ENCODE measurements around the gene OTULIN.

Gene OTULIN

DNA sequence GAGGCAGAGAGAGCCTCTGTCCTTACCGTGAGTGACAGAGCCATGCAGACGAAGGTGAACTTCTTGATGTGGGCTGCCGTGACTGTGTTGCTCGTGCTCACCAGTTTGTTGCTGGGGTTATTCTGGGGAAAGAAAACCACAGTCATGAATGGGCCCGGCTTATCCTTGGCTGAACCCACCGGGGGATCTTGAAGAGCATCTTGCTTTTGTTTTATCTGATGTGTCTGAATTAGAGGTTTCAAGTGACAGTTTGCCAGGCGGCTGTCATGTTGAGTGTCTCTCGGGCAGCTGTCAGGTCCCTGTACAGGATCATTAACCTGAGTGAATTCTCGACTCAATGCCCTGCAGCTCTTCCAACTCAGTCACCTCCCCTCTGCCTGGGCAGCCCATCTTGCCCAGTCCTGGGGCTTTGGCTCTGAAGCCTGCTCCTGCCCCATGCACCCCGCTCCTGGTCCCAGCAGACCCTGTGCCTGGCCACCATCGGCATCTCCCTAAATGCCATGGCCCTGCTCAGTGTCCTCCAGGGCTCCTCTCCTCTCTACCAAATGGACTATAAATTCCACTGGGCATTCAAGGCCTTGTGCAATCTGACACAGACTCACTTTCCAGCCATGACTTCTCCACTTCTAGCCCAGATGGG, 77.4 kb downstream of the OTULIN start:
- TF ChIP-seq ZNF274 (IDR thresholded peaks at IDR 0.05; ENCODE audit: low read depth, low read length), result no peak
- H3K4me3 ChIP-seq (ENCODE audit: low read length), result no peak overlapping the region

DNA sequence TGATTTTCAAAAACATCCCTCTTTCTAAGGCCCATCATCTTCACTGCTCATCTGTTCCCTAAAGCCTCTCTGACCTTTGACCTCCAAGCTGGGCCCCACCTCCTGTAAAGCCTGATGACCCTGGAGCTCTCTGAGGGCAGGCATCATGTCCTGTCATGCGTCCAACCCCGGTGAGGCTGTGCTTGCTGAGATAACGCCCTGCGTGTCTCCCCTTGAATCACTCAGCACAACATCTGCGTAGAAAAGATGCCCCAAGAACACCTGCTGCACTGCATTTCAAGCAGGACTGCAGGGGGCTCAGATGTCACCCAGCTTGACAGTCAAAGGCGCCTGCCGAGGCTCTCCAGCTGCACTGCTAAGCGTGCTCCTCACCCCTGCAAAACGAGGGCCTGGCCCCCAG, 78.0 kb downstream of the OTULIN start:
- TF ChIP-seq ZNF274 (IDR thresholded peaks at IDR 0.05; ENCODE audit: low read depth, low read length), result no peak
- no peak overlapping the region for H3K4me3 ChIP-seq (ENCODE audit: low read length)

DNA sequence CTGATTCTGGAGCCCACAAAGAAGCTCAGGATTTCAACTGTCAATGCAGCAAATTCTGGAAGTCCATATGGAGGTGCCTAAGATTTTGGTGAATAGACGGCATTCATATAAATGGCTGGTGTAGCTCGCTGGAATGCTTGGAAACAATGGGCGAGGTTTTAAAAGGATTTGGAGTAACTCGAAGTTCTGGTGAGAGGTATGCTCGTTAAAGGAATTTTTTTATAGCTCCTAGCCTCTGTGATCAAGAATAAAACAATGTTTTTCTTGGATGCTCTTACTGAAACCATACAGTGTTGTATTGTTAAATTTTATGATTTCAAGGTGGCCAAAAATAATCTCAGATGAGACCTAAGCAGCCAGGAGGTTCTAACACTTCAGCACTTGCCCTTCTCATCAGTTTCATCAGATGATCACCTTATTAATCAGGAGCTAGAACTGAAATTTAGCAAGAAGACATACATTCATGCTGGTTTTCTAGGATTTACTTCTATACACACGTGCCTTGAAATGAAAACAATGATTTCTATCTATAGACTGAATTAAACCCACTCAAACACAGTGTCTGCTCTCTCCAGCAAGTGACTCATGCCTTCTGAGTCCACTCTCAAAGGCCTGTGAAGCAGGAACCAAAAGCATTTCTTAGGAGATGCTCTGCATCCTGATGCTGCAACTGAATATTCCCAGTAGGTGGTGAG, 79.2 kb downstream of the OTULIN start:
- H3K4me3 ChIP-seq (ENCODE audit: low read length), result no peak overlapping the region

DNA sequence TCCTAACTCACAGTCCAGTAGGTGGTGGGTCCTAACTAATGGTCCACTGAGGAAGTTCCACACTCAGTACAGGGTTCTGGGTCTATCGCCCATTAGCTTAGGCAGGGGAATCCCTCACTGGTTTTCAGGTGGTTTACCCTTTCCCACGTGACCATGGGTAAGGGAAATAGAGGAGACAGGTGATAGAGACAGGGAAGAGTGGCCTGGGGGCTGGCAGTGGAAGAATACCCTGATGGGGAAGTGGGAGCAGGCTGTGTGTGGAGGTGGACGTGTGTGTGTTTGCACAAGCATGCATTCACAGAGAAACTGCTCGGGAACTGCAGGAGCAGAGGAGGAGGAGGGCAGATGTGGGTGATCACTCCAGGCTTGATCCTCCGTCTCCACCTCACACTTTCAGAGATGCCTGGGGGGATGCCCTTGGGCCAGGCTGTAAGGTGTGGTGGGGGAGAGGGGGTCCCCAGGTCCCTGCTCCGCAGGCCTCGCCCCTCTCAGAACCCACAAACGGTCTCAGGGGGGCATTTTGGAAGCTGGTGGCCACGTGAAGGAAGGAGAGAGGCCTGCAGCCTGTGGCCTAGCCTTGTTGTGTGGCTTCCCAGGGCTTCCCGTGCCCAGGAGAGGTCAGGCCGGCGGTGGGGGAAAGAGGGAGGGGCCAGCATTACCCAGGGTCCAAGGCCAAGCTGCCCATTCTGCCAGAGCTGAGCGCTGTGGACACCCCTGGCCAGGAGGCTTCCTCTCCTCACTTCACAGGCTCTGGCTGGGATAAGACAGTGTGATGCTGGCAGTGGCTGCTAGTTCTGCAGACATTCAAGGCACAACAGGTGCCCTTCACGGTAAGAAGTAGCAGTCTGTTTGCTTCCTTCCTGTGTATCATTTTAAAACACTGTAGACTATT, 80.0 kb downstream of the OTULIN start:
- no peak for TF ChIP-seq ZNF274 (IDR thresholded peaks at IDR 0.05; ENCODE audit: low read depth, low read length)

More for the DNA sequence above, 79.2 kb downstream of the OTULIN start:
- no peak for TF ChIP-seq ZNF274 (IDR thresholded peaks at IDR 0.05; ENCODE audit: low read depth, low read length)

DNA sequence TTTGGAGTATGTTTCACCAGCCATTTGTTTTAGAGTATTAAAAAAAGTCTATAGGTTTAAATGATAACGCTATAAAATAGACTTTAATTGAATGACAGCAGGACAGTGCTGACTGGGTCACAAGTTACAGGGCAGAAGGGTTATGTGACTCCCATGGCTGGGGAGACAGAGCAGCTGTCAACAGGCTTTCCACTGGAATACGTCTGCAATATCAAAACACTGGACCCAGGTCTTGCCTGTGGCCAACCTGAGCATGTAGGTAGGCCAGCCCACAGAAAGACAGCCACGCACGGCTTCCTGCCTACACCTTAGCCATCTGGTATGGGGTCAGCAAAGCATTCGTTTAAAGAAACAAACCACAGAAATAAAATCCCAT, 80.7 kb downstream of the OTULIN start:
- H3K4me3 ChIP-seq (ENCODE audit: low read length), result no peak overlapping the region
- no peak for TF ChIP-seq ZNF274 (IDR thresholded peaks at IDR 0.05; ENCODE audit: low read depth, low read length)

More for the DNA sequence above, 80.0 kb downstream of the OTULIN start:
- H3K4me3 ChIP-seq (ENCODE audit: low read length), result no peak overlapping the region

DNA sequence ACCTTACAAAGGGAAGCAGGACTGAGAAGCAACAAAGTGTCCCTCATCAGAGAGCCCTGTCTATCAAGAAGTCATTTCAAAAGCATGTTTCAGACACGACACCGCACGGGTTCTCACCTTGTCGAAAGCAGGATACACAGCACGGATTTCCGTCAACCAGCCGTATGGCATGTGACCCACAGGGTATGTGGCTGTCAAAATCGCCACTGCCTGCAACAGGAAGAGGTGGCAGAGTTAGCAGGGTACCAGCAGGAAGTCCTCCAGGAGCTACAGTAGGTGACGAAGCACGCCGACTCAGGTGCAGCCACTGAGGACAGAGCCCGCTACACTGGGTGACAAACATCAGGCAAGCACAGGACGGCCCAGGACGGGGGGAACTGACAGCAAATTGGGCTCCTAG, 81.2 kb downstream of the OTULIN start:
- no peak overlapping the region for H3K4me3 ChIP-seq (ENCODE audit: low read length)
- no peak for TF ChIP-seq ZNF274 (IDR thresholded peaks at IDR 0.05; ENCODE audit: low read depth, low read length)

DNA sequence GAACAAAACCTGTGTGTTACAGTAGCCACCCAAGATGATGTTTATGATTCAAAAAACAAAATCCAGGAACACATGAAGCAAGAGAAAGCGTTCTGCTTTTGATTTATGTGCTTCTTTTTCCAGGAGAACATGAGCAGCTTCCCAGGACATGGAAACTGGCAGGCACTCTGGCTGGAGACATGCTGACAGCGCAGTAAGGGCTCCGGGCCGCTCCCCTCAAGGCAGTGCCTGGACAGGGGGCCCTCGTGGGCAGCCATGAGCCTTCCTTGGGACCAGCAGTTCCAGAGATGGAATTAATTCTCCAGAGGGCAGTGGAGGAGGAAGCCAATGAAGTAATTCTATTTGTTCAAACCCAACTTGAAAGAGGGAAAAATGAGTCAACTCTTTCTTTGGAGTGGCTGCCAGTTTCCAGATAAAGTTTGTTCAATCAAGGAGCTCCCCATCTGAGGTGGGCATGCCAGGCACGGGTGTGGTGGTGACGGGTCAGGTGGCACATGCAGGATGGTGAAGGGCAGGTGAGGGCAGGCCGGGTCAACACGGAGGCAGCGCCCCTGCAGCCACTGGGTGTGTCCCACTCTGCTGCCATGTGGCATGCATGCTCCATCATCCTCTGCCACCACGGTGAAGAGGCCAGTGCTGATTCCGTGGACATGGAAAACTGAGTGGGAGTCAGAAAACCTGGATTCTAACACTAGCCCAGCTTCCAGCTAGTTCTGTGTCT, 83.8 kb downstream of the OTULIN start:
- TF ChIP-seq ZNF274 (IDR thresholded peaks at IDR 0.05; ENCODE audit: low read depth, low read length), result no peak
- no peak overlapping the region for H3K4me3 ChIP-seq (ENCODE audit: low read length)

Data from GM08714 (cell line).